Glutamatergic neuron (in vitro differentiated cells): Measurements from ENCODE around the gene NCAPD2. TPM values are rescaled to one million over a fixed set of nuclear protein-coding genes. Genes with fewer than 3 reads are reported as not detected.

Experiments
- DNase-seq: peaks from one replicate; pipeline ENCODE4 v3.0.0; 2022
- H3K27ac Mint-ChIP-seq: one replicate; pipeline ENCODE4 v1.8.0; 2020; ENCODE audit warnings: mild to moderate bottlenecking, mixed read lengths, inconsistent platforms; ENCODE audit not compliant: unreplicated experiment
- H3K27me3 Mint-ChIP-seq: one replicate; pipeline ENCODE4 v1.8.0; 2020; ENCODE audit warnings: mild to moderate bottlenecking, moderate library complexity, mixed read lengths, inconsistent platforms; ENCODE audit not compliant: unreplicated experiment
- H3K36me3 Mint-ChIP-seq: one replicate; pipeline ENCODE4 v1.8.0; 2020; ENCODE audit warnings: mild to moderate bottlenecking, mixed read lengths, inconsistent platforms; ENCODE audit not compliant: unreplicated experiment
- H3K4me1 Mint-ChIP-seq: one replicate; pipeline ENCODE4 v1.8.0; 2020; ENCODE audit warnings: mild to moderate bottlenecking, low read depth, mixed read lengths, inconsistent platforms; ENCODE audit not compliant: unreplicated experiment
- H3K4me3 Mint-ChIP-seq: one replicate; pipeline ENCODE4 v1.8.0; 2020; ENCODE audit warnings: mild to moderate bottlenecking, mixed read lengths, inconsistent platforms; ENCODE audit not compliant: unreplicated experiment
- H3K9me3 Mint-ChIP-seq: one replicate; pipeline ENCODE4 v1.8.0; 2020; ENCODE audit warnings: mild to moderate bottlenecking, moderate library complexity, mixed read lengths, inconsistent platforms; ENCODE audit not compliant: unreplicated experiment
- CTCF ChIP-seq: fragments of 200-600 bp; sonication (generic); IDR thresholded peaks from one replicate; pipeline ENCODE4 v1.5.0; 2021; ENCODE audit not compliant: partially characterized antibody, unreplicated experiment
- total RNA-seq: library from RNA; stranded (reverse); fragmentation: NEBNext Ultra II Directional; extraction: Animal tissue kit (Norgen Biotek cat#: 25700); gene quantifications from one replicate; pipeline ENCODE4 v1.2.1, GENCODE V29; 2021; ENCODE audit not compliant: unreplicated experiment

Gene NCAPD2
- total RNA-seq, 1 donor from 2014 or later = 29.3 TPM

GRCh38 chr12:6462234-6462995 is 31.5 kb upstream of the NCAPD2 start:
- Mint-ChIP-seq H3K4me3 (peak overlapping the region; percentile 18), H3K9me3 (peaks cover 3% of the 10 kb centered on the region), H3K27ac (no peak overlapping the region)

GRCh38 chr12:6463216-6463615 is 30.7 kb upstream of the NCAPD2 start:
- Mint-ChIP-seq H3K4me3 (no peak overlapping the region), H3K36me3 (peaks cover 9% of the 10 kb centered on the region), H3K9me3 (peaks cover 3% of the 10 kb centered on the region), H3K27me3 (peaks cover 4% of the 10 kb centered on the region), H3K4me1 (peaks cover 2% of the 10 kb centered on the region), H3K27ac (no peak overlapping the region)
- TF ChIP-seq CTCF = no peak
- no peak for DNase-seq

More at GRCh38 chr12:6462234-6462995, 31.5 kb upstream of the NCAPD2 start:
- no peak for DNase-seq
- TF ChIP-seq CTCF = no peak
- peaks cover 4% of the 10 kb centered on the region for H3K27me3 Mint-ChIP-seq
- H3K36me3 Mint-ChIP-seq = peaks cover 9% of the 10 kb centered on the region
- peaks cover 2% of the 10 kb centered on the region for H3K4me1 Mint-ChIP-seq

- no peak for DNase-seq
- no peak overlapping the region for H3K27ac Mint-ChIP-seq
- H3K4me3 Mint-ChIP-seq = no peak overlapping the region
- H3K4me1 Mint-ChIP-seq = peaks cover 1% of the 10 kb centered on the region
- TF ChIP-seq CTCF = no peak
- peaks cover 2% of the 10 kb centered on the region for H3K27me3 Mint-ChIP-seq
- peaks cover 9% of the 10 kb centered on the region for H3K36me3 Mint-ChIP-seq
- H3K9me3 Mint-ChIP-seq = peaks cover 3% of the 10 kb centered on the region
These were observed 30.0 kb upstream of the NCAPD2 start for GRCh38 chr12:6463858-6464257.

GRCh38 chr12:6464531-6464930 is 29.4 kb upstream of the NCAPD2 start:
- DNase-seq = no peak
- Mint-ChIP-seq H3K4me1 (no peaks in the 10 kb centered on the region), H3K36me3 (peaks cover 9% of the 10 kb centered on the region), H3K9me3 (peaks cover 6% of the 10 kb centered on the region), H3K27me3 (peaks cover 2% of the 10 kb centered on the region), H3K4me3 (no peak overlapping the region), H3K27ac (no peak overlapping the region)
- TF ChIP-seq CTCF = no peak

- TF ChIP-seq CTCF = peak; percentile 81
- Mint-ChIP-seq H3K27ac (no peak overlapping the region), H3K36me3 (peaks cover 9% of the 10 kb centered on the region), H3K4me3 (no peak overlapping the region), H3K4me1 (no peaks in the 10 kb centered on the region), H3K9me3 (peaks cover 7% of the 10 kb centered on the region), H3K27me3 (peaks cover 2% of the 10 kb centered on the region)
- DNase-seq = no peak
These were observed 28.3 kb upstream of the NCAPD2 start for GRCh38 chr12:6465467-6466183.
